ENCODE results near the gene CHSY1. TPM values are rescaled to one million over a fixed set of nuclear protein-coding genes. Genes with fewer than 3 reads are reported as not detected.
"Not testable (repeated sequence)": the region's sequence is repeated elsewhere in the genome, so short reads cannot be mapped to it uniquely, and the experiment has no call there.

Gene CHSY1
- total and polyA plus RNA-seq, 7 experiments from 2014 or later = 0.78 to 47.0 (median 8.9) TPM

DNA sequence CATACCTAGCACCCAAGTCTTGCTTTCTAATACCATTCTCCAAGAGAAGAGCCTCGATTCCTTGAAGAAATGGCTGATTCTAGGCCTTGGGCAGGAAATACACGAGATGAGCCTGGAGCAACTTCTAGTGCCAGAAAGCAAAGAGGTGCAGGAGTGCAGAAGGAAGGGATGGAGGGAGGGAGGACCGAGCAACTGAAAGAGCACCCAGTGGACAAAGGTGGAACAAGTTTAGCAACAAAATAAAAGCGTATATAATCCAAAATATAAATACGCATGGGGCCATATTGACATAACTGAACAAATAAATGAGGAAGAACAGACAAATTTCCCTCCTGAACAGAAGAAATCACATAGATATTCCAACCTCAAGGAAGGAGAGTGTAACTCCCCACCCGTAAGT, 34.4 kb downstream of the CHSY1 start:
- ATAC-seq = no peak

DNA sequence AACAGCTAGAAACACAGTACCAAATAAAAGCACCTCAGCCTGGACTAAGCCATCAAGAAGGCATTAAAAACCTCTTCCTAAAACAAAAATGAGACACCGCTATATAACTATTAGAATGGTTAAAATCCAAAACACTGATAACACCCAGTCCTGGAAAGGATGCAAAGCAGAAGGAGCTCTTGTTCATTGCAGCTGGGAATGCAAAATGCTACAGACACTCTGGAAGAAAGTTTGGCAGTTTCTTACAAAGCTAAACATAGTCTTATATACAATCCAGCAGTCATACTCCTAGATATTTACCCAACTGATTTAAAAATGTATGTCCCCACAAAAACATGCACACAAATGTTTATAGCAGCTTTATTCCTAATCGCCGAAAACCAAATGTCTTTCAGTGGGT, 35.7 kb downstream of the CHSY1 start:
- H3K9me3 Mint-ChIP-seq = peaks cover 0 to 2% (median 0%) of the 10 kb centered on the region in 11 donors
- H3K27me3 Mint-ChIP-seq = no peaks in the 10 kb centered on the region
- CTCF ChIA-PET = interaction anchor here (0.9 kb wide), 1 partner anchor 20 kb away, joined by 3 read pairs; no protein-coding TSS in a partner anchor
- Histone ChIP-seq H3K9me3 (ENCODE audit: control insufficient read depth in 2 of 3, low read length in 3 of 3) (no peaks in the 10 kb centered on the region), H3K36me3 (ENCODE audit: control insufficient read depth in 2 of 3, insufficient read depth in 3 of 3, low read length in 3 of 3) (peaks cover 0 to 3% (median 0%) of the 10 kb centered on the region in 3 experiments), H3K27me3 (ENCODE audit: control insufficient read depth in 2 of 2, insufficient read depth in 2 of 2, low read length in 2 of 2) (no peaks in the 10 kb centered on the region), H3K4me1 (ENCODE audit: control insufficient read depth in 2 of 2, insufficient read depth in 2 of 2, low read length in 2 of 2) (no peaks in the 10 kb centered on the region), H3K4me3 (ENCODE audit: low read length) (no peak overlapping the region), H3K27ac (ENCODE audit: low read depth, low read length) (no peak overlapping the region)
- no peak for ATAC-seq
- DNase-seq = no peak
- peaks cover 0 to 49% (median 21%) of the 10 kb centered on the region in 5 donors for H3K36me3 Mint-ChIP-seq
- no peak overlapping the region for H3K27ac Mint-ChIP-seq
- intact Hi-C loops (cut with micrococcal nuclease) = no loop called here
- POLR2A ChIA-PET = no interaction called here
- peaks cover 30 to 72% (median 55%) of the 10 kb centered on the region in 7 donors for H3K4me1 Mint-ChIP-seq
- H3K4me3 Mint-ChIP-seq = no peak overlapping the region

More for the DNA sequence above, 34.4 kb downstream of the CHSY1 start:
- no peak for DNase-seq
- Histone ChIP-seq H3K36me3 (ENCODE audit: control insufficient read depth in 2 of 3, insufficient read depth in 3 of 3, low read length in 3 of 3) (peaks cover 0 to 3% (median 0%) of the 10 kb centered on the region in 3 experiments), H3K4me1 (ENCODE audit: control insufficient read depth in 2 of 2, insufficient read depth in 2 of 2, low read length in 2 of 2) (no peaks in the 10 kb centered on the region), H3K27ac (ENCODE audit: low read depth, low read length) (no peak overlapping the region), H3K27me3 (ENCODE audit: control insufficient read depth in 2 of 2, insufficient read depth in 2 of 2, low read length in 2 of 2) (no peaks in the 10 kb centered on the region), H3K4me3 (ENCODE audit: low read length) (no peak overlapping the region), H3K9me3 (ENCODE audit: control insufficient read depth in 2 of 3, low read length in 3 of 3) (no peaks in the 10 kb centered on the region)
- CTCF ChIA-PET = no interaction called here
- no peaks in the 10 kb centered on the region for H3K27me3 Mint-ChIP-seq
- H3K27ac Mint-ChIP-seq = peak overlapping the region in 1 of 9 donors; percentile 7
- peaks cover 0 to 49% (median 21%) of the 10 kb centered on the region in 5 donors for H3K36me3 Mint-ChIP-seq
- peaks cover 0 to 2% (median 0%) of the 10 kb centered on the region in 11 donors for H3K9me3 Mint-ChIP-seq
- H3K4me3 Mint-ChIP-seq = peak overlapping the region in 1 of 10 donors; percentile 1
- peaks cover 25 to 68% (median 54%) of the 10 kb centered on the region in 7 donors for H3K4me1 Mint-ChIP-seq
- intact Hi-C loops (cut with micrococcal nuclease) = loop anchor here in 1 of 2 donors (1.0 kb wide), 1 partner anchor 11 kb away; no protein-coding TSS in a partner anchor
- POLR2A ChIA-PET = no interaction called here

DNA sequence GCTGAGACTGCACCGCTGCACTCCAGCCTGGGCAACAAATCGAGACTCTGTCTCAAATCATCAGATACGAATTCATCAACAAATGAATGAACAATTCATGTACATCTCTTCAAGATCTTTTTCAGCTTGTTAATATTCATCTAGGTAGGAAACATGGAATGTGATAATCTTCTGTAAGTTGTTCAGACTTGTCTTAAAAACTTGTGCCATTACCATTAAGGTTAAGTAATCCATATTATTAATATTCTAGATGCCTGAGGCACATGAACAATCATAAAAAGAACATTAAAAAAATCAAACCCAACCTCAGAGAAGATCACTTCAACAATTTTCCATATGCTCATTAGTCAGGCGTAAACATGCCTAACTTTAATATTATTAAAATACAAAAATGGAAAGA, 36.2 kb downstream of the CHSY1 start:
- H3K4me1 Mint-ChIP-seq = peaks cover 28 to 72% (median 52%) of the 10 kb centered on the region in 7 donors
- intact Hi-C loops (cut with micrococcal nuclease) = no loop called here
- no peak overlapping the region for H3K4me3 Mint-ChIP-seq
- ChIA-PET CTCF (no interaction called here), POLR2A (no interaction called here)
- no peaks in the 10 kb centered on the region for H3K27me3 Mint-ChIP-seq
- DNase-seq (no peak), ATAC-seq (no peak)
- peaks cover 0 to 2% (median 0%) of the 10 kb centered on the region in 11 donors for H3K9me3 Mint-ChIP-seq
- peaks cover 0 to 3% (median 0%) of the 10 kb centered on the region in 3 experiments for H3K36me3 ChIP-seq (ENCODE audit: control insufficient read depth in 2 of 3, insufficient read depth in 3 of 3, low read length in 3 of 3)
- H3K36me3 Mint-ChIP-seq = peaks cover 0 to 46% (median 21%) of the 10 kb centered on the region in 5 donors
- H3K4me3 ChIP-seq (ENCODE audit: low read length) = no peak overlapping the region
- H3K27ac ChIP-seq (ENCODE audit: low read depth, low read length) = no peak overlapping the region
- H3K27me3 ChIP-seq (ENCODE audit: control insufficient read depth in 2 of 2, insufficient read depth in 2 of 2, low read length in 2 of 2) = no peaks in the 10 kb centered on the region
- no peaks in the 10 kb centered on the region for H3K4me1 ChIP-seq (ENCODE audit: control insufficient read depth in 2 of 2, insufficient read depth in 2 of 2, low read length in 2 of 2)
- no peaks in the 10 kb centered on the region for H3K9me3 ChIP-seq (ENCODE audit: control insufficient read depth in 2 of 3, low read length in 3 of 3)
- H3K27ac Mint-ChIP-seq = no peak overlapping the region

DNA sequence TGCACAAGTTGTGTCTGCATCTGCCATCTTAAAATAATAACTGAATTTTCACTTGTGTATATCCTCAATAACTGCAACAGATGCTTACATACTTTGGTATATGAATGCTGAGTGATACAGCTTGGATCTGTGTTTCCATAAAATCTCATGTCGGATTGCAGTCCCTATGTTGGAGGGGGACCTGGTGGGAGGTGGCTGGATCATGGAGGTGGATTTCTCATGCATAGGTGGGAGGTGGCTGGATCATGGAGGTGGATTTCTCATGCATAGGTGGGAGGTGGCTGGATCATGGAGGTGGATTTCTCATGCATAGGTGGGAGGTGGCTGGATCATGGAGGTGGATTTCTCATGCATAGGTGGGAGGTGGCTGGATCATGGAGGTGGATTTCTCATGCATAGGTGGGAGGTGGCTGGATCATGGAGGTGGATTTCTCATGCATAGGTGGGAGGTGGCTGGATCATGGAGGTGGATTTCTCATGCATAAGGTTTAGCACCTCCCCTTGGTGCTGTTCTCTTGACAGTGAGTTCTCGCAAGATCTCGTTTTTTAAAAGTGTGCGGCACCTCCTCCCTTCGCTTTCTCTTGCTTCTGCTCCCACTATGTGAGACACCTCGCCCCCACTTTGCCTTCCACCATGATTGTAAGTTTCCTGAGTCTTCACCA, 37.3 kb downstream of the CHSY1 start:
- H3K9me3 ChIP-seq (ENCODE audit: control insufficient read depth in 2 of 3, low read length in 3 of 3); H3K4me3 ChIP-seq (ENCODE audit: low read length); H3K36me3 ChIP-seq (ENCODE audit: control insufficient read depth in 2 of 3, insufficient read depth in 3 of 3, low read length in 3 of 3); intact Hi-C loops (cut with micrococcal nuclease); H3K9me3 Mint-ChIP-seq; CTCF ChIA-PET; H3K27ac Mint-ChIP-seq; H3K27me3 ChIP-seq (ENCODE audit: control insufficient read depth in 2 of 2, insufficient read depth in 2 of 2, low read length in 2 of 2); DNase-seq; ATAC-seq; H3K27ac ChIP-seq (ENCODE audit: low read depth, low read length); POLR2A ChIA-PET; H3K4me1 ChIP-seq (ENCODE audit: control insufficient read depth in 2 of 2, insufficient read depth in 2 of 2, low read length in 2 of 2); H3K4me3 Mint-ChIP-seq; H3K27me3 Mint-ChIP-seq: not testable (repeated sequence)
- Mint-ChIP-seq H3K4me1 (peaks cover 21 to 74% (median 56%) of the 10 kb centered on the region in 7 donors), H3K36me3 (peaks cover 0 to 38% (median 18%) of the 10 kb centered on the region in 5 donors)

DNA sequence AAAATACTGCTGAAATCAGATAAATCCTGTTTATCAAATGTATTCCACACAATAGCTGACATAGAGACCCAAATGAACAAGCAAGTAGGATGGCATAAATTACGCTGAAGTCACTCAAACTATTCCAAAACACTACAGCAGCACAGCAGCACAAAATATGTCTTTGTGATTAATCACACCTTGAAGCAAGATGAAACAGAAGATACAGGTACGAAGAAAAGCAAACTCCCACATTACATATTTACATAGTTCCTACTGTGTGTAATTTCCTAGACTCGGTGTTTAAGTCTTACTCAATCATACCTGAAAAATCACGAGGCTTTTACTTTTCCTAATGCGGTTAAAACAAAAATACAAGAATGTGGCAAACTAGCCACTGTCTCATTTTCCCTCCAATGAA, 38.3 kb downstream of the CHSY1 start:
- no peak for DNase-seq
- H3K9me3 ChIP-seq (ENCODE audit: control insufficient read depth in 2 of 3, low read length in 3 of 3) = no peaks in the 10 kb centered on the region
- POLR2A ChIA-PET = no interaction called here
- peak overlapping the region in 1 of 9 donors; percentile 51 for H3K27ac Mint-ChIP-seq
- no peak overlapping the region for H3K27ac ChIP-seq (ENCODE audit: low read depth, low read length)
- peaks cover 21 to 76% (median 61%) of the 10 kb centered on the region in 7 donors for H3K4me1 Mint-ChIP-seq
- no peak overlapping the region for H3K4me3 Mint-ChIP-seq
- H3K27me3 Mint-ChIP-seq = no peaks in the 10 kb centered on the region
- CTCF ChIA-PET = interaction anchor here (0.6 kb wide), 1 partner anchor 9 kb away, joined by 3 read pairs; no protein-coding TSS in a partner anchor
- H3K4me1 ChIP-seq (ENCODE audit: control insufficient read depth in 2 of 2, insufficient read depth in 2 of 2, low read length in 2 of 2) = no peaks in the 10 kb centered on the region
- peaks cover 0 to 30% (median 18%) of the 10 kb centered on the region in 5 donors for H3K36me3 Mint-ChIP-seq
- H3K9me3 Mint-ChIP-seq = peaks cover 0 to 2% (median 0%) of the 10 kb centered on the region in 11 donors
- no peaks in the 10 kb centered on the region for H3K27me3 ChIP-seq (ENCODE audit: control insufficient read depth in 2 of 2, insufficient read depth in 2 of 2, low read length in 2 of 2)
- H3K36me3 ChIP-seq (ENCODE audit: control insufficient read depth in 2 of 3, insufficient read depth in 3 of 3, low read length in 3 of 3) = no peaks in the 10 kb centered on the region
- no peak overlapping the region for H3K4me3 ChIP-seq (ENCODE audit: low read length)
- no peak for ATAC-seq
- intact Hi-C loops (cut with micrococcal nuclease) = no loop called here

DNA sequence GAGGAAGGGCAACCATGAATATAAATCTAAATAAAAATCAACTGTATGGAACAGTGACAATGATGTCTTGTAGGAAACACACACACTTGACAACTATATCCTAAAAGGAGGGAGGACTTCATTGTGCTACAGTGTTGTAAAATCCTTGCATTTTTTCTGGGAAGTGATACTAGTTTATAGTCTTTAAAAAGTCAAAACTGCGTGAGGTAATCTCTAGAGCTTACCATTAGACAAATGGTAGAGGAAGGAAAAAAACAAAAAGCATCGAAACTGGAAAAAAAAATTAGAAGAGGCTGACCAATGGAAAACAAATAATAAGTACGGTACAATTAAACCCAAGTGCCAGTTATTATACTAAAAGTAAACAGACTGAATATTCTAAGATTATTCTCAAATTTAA, 38.7 kb downstream of the CHSY1 start:
- peak overlapping the region in 1 of 9 donors; percentile 51 for H3K27ac Mint-ChIP-seq
- ChIA-PET CTCF (interaction anchor here (0.6 kb wide), 1 partner anchor 8 kb away, joined by 3 read pairs; no protein-coding TSS in a partner anchor), POLR2A (no interaction called here)
- H3K9me3 ChIP-seq (ENCODE audit: control insufficient read depth in 2 of 3, low read length in 3 of 3) = no peaks in the 10 kb centered on the region
- no peaks in the 10 kb centered on the region for H3K36me3 ChIP-seq (ENCODE audit: control insufficient read depth in 2 of 3, insufficient read depth in 3 of 3, low read length in 3 of 3)
- intact Hi-C loops (cut with micrococcal nuclease) = no loop called here
- peaks cover 21 to 79% (median 61%) of the 10 kb centered on the region in 7 donors for H3K4me1 Mint-ChIP-seq
- H3K27me3 Mint-ChIP-seq = no peaks in the 10 kb centered on the region
- peaks cover 0 to 2% (median 0%) of the 10 kb centered on the region in 11 donors for H3K9me3 Mint-ChIP-seq
- H3K4me1 ChIP-seq (ENCODE audit: control insufficient read depth in 2 of 2, insufficient read depth in 2 of 2, low read length in 2 of 2) = no peaks in the 10 kb centered on the region
- no peak overlapping the region for H3K27ac ChIP-seq (ENCODE audit: low read depth, low read length)
- no peak for DNase-seq
- no peaks in the 10 kb centered on the region for H3K27me3 ChIP-seq (ENCODE audit: control insufficient read depth in 2 of 2, insufficient read depth in 2 of 2, low read length in 2 of 2)
- ATAC-seq = no peak
- H3K36me3 Mint-ChIP-seq = peaks cover 0 to 28% (median 18%) of the 10 kb centered on the region in 5 donors
- H3K4me3 Mint-ChIP-seq = peak overlapping the region in 1 of 10 donors; percentile 5
- H3K4me3 ChIP-seq (ENCODE audit: low read length) = no peak overlapping the region

DNA sequence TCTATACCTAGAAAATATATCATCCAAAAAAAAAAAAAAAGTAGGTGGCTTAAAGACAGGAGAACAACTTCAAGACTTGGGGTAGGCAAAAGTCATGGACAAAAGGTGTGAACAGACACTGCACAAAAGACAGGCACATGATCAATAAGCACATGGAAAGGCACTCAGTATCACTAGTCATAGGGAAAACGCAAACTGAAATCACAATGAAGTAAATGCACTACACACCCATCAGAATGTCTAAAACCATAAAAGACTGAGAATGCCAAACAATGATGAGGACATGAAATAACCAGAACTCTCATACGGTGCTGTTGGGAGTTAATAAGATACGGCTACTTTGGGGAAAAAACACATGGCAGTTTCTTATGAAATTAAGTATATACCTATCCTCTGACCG, 40.0 kb downstream of the CHSY1 start:
- Histone ChIP-seq H3K9me3 (ENCODE audit: control insufficient read depth in 2 of 3, low read length in 3 of 3) (no peaks in the 10 kb centered on the region), H3K36me3 (ENCODE audit: control insufficient read depth in 2 of 3, insufficient read depth in 3 of 3, low read length in 3 of 3) (no peaks in the 10 kb centered on the region), H3K27me3 (ENCODE audit: control insufficient read depth in 2 of 2, insufficient read depth in 2 of 2, low read length in 2 of 2) (no peaks in the 10 kb centered on the region), H3K27ac (ENCODE audit: low read depth, low read length) (no peak overlapping the region), H3K4me3 (ENCODE audit: low read length) (no peak overlapping the region), H3K4me1 (ENCODE audit: control insufficient read depth in 2 of 2, insufficient read depth in 2 of 2, low read length in 2 of 2) (no peaks in the 10 kb centered on the region)
- no peaks in the 10 kb centered on the region for H3K27me3 Mint-ChIP-seq
- no peaks in the 10 kb centered on the region for H3K9me3 Mint-ChIP-seq
- POLR2A ChIA-PET = no interaction called here
- H3K36me3 Mint-ChIP-seq = peaks cover 0 to 22% (median 14%) of the 10 kb centered on the region in 5 donors
- ATAC-seq (no peak), DNase-seq (no peak)
- H3K4me1 Mint-ChIP-seq = peaks cover 30 to 81% (median 72%) of the 10 kb centered on the region in 7 donors
- H3K27ac Mint-ChIP-seq = no peak overlapping the region
- H3K4me3 Mint-ChIP-seq = no peak overlapping the region
- intact Hi-C loops (cut with micrococcal nuclease) = no loop called here
- CTCF ChIA-PET = no interaction called here

Measured in naive thymus-derived CD4-positive, alpha-beta T cell (primary cell).